OCI-LY7 (cell line): ENCODE results near the gene TMEM37. TPM values are rescaled to one million over a fixed set of nuclear protein-coding genes. Genes with fewer than 3 reads are reported as not detected.

Experiments
- BruUV-seq: library from RNA; stranded (reverse); fragments of 400-500 nt; replicated peaks from 2 replicates; lab custom pipeline; 2021; lab: Mats Ljungman, UMichigan
- CTCF ChIA-PET: fragments of 300-600 bp; sonication (Branson Sonifier 250); formaldehyde crosslinking; loops from one replicate; lab custom pipeline; 2022; ENCODE audit warnings: antibody characterized with exemption; ENCODE audit not compliant: unreplicated experiment; lab: Charles Lee
- POLR2A ChIA-PET: fragments of 300-600 bp; sonication (Branson Sonifier 250); formaldehyde crosslinking; loops from one replicate; lab custom pipeline; 2022; ENCODE audit warnings: antibody characterized with exemption; lab: Charles Lee
- DNase-seq: peaks from one replicate; pipeline ENCODE4 v3.0.0-alpha.2; 2015; ENCODE audit warnings: low spot score
- H2AFZ ChIP-seq: fragments of 200-600 bp; sonication (generic), shearing (Covaris generic); 2 replicates; pipeline ENCODE4 v1.6.1; 2014; ENCODE audit warnings: mild to moderate bottlenecking, antibody characterized with exemption, low read length, moderate library complexity
- H3K27ac ChIP-seq: fragments of 200-600 bp; sonication (generic); 2 replicates; pipeline ENCODE4 v1.5.1; 2014; ENCODE audit warnings: mixed run types, low read depth, mild to moderate bottlenecking, moderate library complexity, low read length, inconsistent platforms; ENCODE audit not compliant: poor library complexity, severe bottlenecking
- H3K36me3 ChIP-seq: fragments of 200-600 bp; sonication (generic); 2 replicates; pipeline ENCODE4 v1.6.1; 2014; ENCODE audit warnings: mild to moderate bottlenecking, antibody characterized with exemption, low read length, moderate library complexity, mixed read lengths; ENCODE audit not compliant: insufficient read depth
- H3K4me1 ChIP-seq: fragments of 200-600 bp; sonication (generic); 2 replicates; pipeline ENCODE4 v1.5.1; 2014; ENCODE audit warnings: mild to moderate bottlenecking, low read length; ENCODE audit not compliant: insufficient read depth, poor library complexity, severe bottlenecking
- H3K4me2 ChIP-seq: fragments of 200-600 bp; sonication (generic); 2 replicates; pipeline ENCODE4 v1.6.1; 2014; ENCODE audit warnings: mild to moderate bottlenecking, low read length
- H3K4me3 ChIP-seq: fragments of 200-600 bp; sonication (generic); 2 replicates; pipeline ENCODE4 v1.5.1; 2014; ENCODE audit warnings: mild to moderate bottlenecking, low read depth, low read length; ENCODE audit not compliant: poor library complexity, severe bottlenecking
- H3K79me2 ChIP-seq: fragments of 200-600 bp; sonication (generic); 2 replicates; pipeline ENCODE4 v1.6.1; 2016; ENCODE audit warnings: low read depth, mild to moderate bottlenecking, low read length, moderate library complexity, mixed read lengths; ENCODE audit not compliant: insufficient read depth
- H3K9me2 ChIP-seq: fragments of 200-600 bp; sonication (generic); 2 replicates; pipeline ENCODE4 v1.6.1; 2016; ENCODE audit warnings: mild to moderate bottlenecking, low read length, mixed read lengths; ENCODE audit not compliant: insufficient read depth
- H3K9me3 ChIP-seq: fragments of 200-600 bp; sonication (generic); 2 replicates; pipeline ENCODE4 v1.6.1; 2014; ENCODE audit warnings: mild to moderate bottlenecking, mixed run types, low read length, mixed read lengths
- H4K20me1 ChIP-seq: fragments of 200-600 bp; sonication (generic); 2 replicates; pipeline ENCODE4 v1.6.1; 2014; ENCODE audit warnings: mild to moderate bottlenecking, antibody characterized with exemption, low read length, moderate library complexity, mixed read lengths; ENCODE audit not compliant: insufficient read depth
- CTCF ChIP-seq: fragments of 200-600 bp; sonication (generic); conservative IDR thresholded peaks from 2 replicates; pipeline ENCODE4 v1.5.1; 2014; ENCODE audit warnings: mild to moderate bottlenecking, antibody characterized with exemption, low read length, moderate library complexity, mixed read lengths
- EZH2phosphoT487 ChIP-seq: fragments of 200-600 bp; sonication (generic); IDR thresholded peaks from 2 replicates; pipeline ENCODE4 v1.6.1; 2018; ENCODE audit warnings: low read depth, borderline replicate concordance, mild to moderate bottlenecking, mixed run types, antibody characterized with exemption, low read length, moderate library complexity, mixed read lengths
- intact Hi-C: fragments of 100-400 bp; cut with micrococcal nuclease; formaldehyde crosslinking; loops from one replicate; pipeline ENCODE4 v1.10.0; 2022; ENCODE audit not compliant: unreplicated experiment
- total RNA-seq, 2 experiments: library from RNA; depleted of rRNA in 1 of 2; stranded (reverse); fragments of >200 nt in 1 of 2; shearing (Covaris generic) in 1 of 2; gene quantifications; 2 replicates each; pipeline ENCODE4 v1.2.3, GENCODE V29; 2014 to 2022

The TMEM37 gene
- total RNA-seq, 2 experiments from 2014 or later = not detected

DNA sequence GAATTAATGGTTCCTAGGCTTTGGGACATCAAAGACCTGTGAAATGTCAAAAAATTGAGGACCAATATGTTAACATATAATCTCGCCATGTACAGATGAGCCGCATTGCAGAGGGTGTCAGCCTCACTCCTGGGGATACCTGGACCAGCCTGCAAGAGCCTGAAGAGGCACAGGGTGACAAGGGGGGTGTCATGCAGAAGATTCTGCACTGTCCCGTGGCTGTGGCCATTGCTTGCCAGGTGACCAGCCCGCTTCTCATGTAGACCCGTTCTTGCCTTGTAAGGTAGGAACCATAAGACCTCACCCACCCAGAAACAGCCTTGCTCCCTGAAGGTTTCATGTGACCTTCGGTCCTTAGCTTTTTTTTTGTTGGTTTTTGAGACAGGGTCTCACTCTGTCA is 37.5 kb downstream of the TMEM37 start:
- ChIA-PET CTCF (no interaction called here), POLR2A (no interaction called here)
- no peaks in the 10 kb centered on the region for H3K36me3 ChIP-seq
- intact Hi-C loops = no loop called here
- no peak for DNase-seq
- no TSS peak for BruUV-seq
- no peak for TF ChIP-seq EZH2phosphoT487
- no peak for TF ChIP-seq CTCF
- no peaks in the 10 kb centered on the region for H3K9me2 ChIP-seq
- H3K9me3 ChIP-seq = no peaks in the 10 kb centered on the region
- H3K27ac ChIP-seq = no peak overlapping the region
- H3K4me2 ChIP-seq = no peak overlapping the region
- H2AFZ ChIP-seq = no peak overlapping the region
- H4K20me1 ChIP-seq = no peaks in the 10 kb centered on the region
- no peaks in the 10 kb centered on the region for H3K4me1 ChIP-seq
- H3K79me2 ChIP-seq = no peaks in the 10 kb centered on the region
- H3K4me3 ChIP-seq = no peak overlapping the region

DNA sequence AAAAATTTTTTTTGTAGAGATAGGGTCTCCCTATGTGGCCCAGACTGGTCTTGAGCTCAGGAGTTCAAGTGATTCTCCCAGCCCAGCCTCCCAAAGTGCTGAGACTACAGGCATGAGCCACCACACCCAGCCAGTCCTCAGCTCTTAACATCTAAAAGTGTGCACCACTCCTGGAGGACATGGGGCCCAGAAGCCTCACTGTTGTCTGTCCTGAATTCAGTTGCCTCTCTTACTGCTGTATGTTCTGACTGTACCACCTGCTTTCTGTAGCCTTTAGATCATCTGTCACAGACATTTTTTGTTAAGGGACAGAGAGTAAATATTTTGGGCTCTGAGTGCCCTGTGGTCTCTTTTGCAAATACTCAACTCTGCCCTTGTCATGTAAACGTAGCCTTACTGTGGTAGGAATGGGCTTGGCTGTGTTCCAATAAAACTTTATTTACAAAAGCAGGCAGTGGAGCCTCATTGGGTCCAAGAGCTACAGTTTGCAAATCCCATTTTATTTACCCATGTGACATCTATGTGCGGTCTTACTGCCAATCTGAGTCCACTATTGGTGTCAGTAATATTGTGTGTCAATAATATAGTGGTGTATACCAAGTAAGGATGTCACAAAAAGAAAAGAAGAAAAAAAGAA is 38.1 kb downstream of the TMEM37 start:
- Histone ChIP-seq H3K4me1 (no peaks in the 10 kb centered on the region), H3K27ac (no peak overlapping the region), H4K20me1 (no peaks in the 10 kb centered on the region), H3K9me3 (no peaks in the 10 kb centered on the region), H3K79me2 (no peaks in the 10 kb centered on the region), H3K36me3 (no peaks in the 10 kb centered on the region), H3K4me3 (no peak overlapping the region), H3K9me2 (no peaks in the 10 kb centered on the region), H3K4me2 (no peak overlapping the region), H2AFZ (no peak overlapping the region)
- intact Hi-C loops = no loop called here
- POLR2A ChIA-PET = interaction anchor here (0.6 to 1.0 kb wide), 3 partner anchors 54 to 76 kb away, joined by 3 to 4 read pairs (median 3); no protein-coding TSS in a partner anchor
- CTCF ChIA-PET = no interaction called here
- TF ChIP-seq CTCF = no peak
- TF ChIP-seq EZH2phosphoT487 = no peak
- BruUV-seq = no TSS peak
- DNase-seq = no peak

DNA sequence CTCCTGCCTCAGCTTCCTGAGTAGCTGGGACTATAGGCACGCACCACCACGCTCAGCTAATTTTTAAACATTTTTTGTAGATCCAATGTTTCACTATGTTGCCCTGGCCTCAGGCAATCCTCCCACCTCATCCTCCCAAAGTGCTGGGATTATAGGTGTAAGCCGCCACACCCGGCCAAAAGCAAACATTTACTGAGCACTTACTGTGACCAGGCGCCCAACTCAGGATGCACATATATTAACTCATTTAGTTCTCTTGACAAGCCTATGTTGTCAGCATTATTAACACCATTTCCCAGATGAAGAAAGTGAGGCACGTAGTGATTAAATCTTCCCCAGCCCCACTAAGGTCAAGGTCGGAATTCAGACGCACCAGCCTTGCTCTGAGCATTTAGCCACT is 41.1 kb downstream of the TMEM37 start:
- TF ChIP-seq EZH2phosphoT487 (no peak), CTCF (no peak)

More for the DNA sequence above, 41.1 kb downstream of the TMEM37 start:
- no peak for DNase-seq
- CTCF ChIA-PET = no interaction called here
- Histone ChIP-seq H4K20me1 (no peaks in the 10 kb centered on the region), H3K79me2 (no peaks in the 10 kb centered on the region), H3K4me2 (no peak overlapping the region), H3K4me3 (no peak overlapping the region), H3K4me1 (peaks cover 3% of the 10 kb centered on the region), H2AFZ (no peak overlapping the region), H3K36me3 (no peaks in the 10 kb centered on the region), H3K27ac (no peak overlapping the region), H3K9me3 (no peaks in the 10 kb centered on the region), H3K9me2 (no peaks in the 10 kb centered on the region)
- no TSS peak for BruUV-seq
- POLR2A ChIA-PET = no interaction called here
- intact Hi-C loops = no loop called here
